GM19043 (cell line): ENCODE results near the gene TMEM272.
"Not testable (repeated sequence)": the region's sequence is repeated elsewhere in the genome, so short reads cannot be mapped to it uniquely, and the experiment has no call there.

Experiments used
- ATAC-seq: cut with Tn5 transposase; IDR thresholded peaks from one replicate; pipeline ENCODE4 v1.9.1; 2021; ENCODE audit warnings: low read depth; ENCODE audit not compliant: unreplicated experiment

The TMEM272 gene

GRCh38 chr13:51826606-51827005 lies 18.4 kb downstream of the TMEM272 start:
- no peak for ATAC-seq

- no peak for ATAC-seq
Observed at GRCh38 chr13:51825681-51826254, 19.2 kb downstream of the TMEM272 start.

DNA sequence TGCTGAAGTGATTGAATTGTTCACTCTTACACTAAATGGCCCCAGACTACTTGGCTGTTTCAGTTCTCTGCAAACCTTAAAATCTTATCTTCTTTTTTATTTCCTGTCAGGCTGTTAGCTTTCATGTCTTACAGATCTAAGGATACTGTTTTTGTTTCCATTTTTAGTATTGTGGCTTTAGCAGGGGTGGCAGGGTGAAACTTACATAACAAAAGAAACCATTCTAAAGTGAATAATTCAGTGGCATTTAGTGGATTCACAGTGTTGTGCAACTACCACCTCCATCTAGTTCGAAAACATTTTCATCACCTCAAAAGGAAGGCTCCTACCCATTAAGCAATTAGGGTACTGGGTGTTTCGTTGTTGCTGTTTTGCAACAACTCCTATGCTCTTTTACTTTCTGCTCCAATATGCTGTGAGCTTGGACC lies 19.8 kb downstream of the TMEM272 start:
- ATAC-seq, result no peak

GRCh38 chr13:51824712-51825111 lies 20.3 kb downstream of the TMEM272 start:
- not testable (repeated sequence) for ATAC-seq

GRCh38 chr13:51823863-51824262 lies 21.1 kb downstream of the TMEM272 start:
- ATAC-seq, result no peak

- no peak for ATAC-seq
Observed at GRCh38 chr13:51823359-51823758, 21.6 kb downstream of the TMEM272 start.

- ATAC-seq, result no peak
Observed at GRCh38 chr13:51822106-51822815, 22.7 kb downstream of the TMEM272 start.

GRCh38 chr13:51821606-51822005 lies 23.4 kb downstream of the TMEM272 start:
- no peak for ATAC-seq

- no peak for ATAC-seq
Observed at GRCh38 chr13:51820016-51820597, 24.9 kb downstream of the TMEM272 start.

- ATAC-seq, result no peak
Observed at GRCh38 chr13:51819544-51819943, 25.4 kb downstream of the TMEM272 start.

GRCh38 chr13:51818781-51819511 lies 26.0 kb downstream of the TMEM272 start:
- ATAC-seq, result no peak

- no peak for ATAC-seq
Observed at GRCh38 chr13:51818276-51818675, 26.7 kb downstream of the TMEM272 start.

DNA sequence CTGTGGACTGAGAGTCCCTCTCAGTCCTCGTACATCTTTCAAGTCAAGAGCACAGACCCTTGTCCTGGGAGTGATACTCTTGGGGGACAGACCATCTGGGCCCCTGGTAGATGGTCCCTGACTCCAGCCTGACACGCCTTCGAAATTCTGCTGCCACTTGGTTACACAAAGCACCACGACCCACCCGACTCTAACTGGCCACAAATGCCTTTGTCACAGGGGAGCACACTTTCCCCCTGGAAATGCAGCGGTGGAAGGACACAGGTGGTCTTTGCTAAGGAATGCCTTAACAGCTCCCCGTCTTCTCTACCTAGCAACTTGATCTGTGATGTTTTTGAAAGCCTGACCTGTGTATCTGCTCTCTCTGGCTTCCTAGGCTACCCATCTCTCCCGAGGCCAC lies 27.3 kb downstream of the TMEM272 start:
- no peak for ATAC-seq

- ATAC-seq, result no peak
Observed at GRCh38 chr13:51816604-51817249, 28.2 kb downstream of the TMEM272 start.

- ATAC-seq, result no peak
Observed at GRCh38 chr13:51815848-51816247, 29.1 kb downstream of the TMEM272 start.

- ATAC-seq, result peak; percentile 79
Observed at GRCh38 chr13:51814825-51815650, 29.9 kb downstream of the TMEM272 start.

GRCh38 chr13:51814071-51814470 lies 30.9 kb downstream of the TMEM272 start:
- no peak for ATAC-seq

DNA sequence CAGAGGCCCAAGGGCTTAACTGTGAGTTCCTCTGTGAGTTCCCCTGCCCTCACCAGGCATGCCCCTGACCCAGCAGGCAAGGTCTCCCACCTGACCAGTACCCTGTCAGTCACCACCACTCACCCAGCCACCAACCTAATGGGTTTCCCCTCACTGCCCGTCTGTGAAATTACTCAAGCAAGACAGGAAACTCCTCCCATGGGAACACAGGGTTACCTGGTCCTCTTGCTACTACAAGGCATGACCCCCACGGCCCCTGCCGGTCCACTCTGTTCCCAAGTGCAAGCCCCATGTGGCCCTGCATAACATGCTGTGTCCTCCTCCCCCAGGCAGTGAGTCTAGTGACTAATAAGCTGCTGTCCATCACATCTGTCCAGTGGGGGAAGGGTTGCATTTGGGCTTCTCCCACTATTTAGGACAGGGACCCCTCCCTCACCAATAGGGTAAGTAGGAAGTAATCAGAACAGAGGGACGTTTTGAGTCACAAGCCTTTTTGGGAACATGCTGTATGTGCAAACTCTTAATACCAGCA lies 33.0 kb downstream of the TMEM272 start:
- no peak for ATAC-seq

DNA sequence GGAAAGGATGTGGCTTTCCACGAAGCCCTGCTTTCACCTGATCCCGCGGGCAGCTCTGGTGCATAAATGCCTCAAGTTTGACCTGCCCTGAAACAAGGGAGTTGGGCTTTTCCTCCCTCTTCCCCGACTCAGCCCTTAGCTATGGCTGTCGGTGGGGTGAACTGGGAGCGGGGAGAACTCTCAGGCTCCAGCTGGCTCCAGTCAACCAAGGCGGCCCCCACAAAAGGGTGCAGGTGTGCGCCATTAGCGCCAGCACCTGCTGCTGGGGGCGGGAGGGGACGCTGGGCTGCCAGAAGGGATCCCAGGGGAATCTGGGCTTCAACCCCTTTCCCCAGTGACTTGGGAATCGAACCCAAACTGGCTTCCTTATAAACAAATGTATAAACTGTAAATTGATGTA lies 33.9 kb downstream of the TMEM272 start:
- no peak for ATAC-seq

GRCh38 chr13:51808811-51809210 lies 36.2 kb downstream of the TMEM272 start:
- no peak for ATAC-seq
